ENCODE data around the gene FNDC5. TPM values are rescaled to one million over a fixed set of nuclear protein-coding genes. Genes with fewer than 3 reads are reported as not detected.

The FNDC5 gene
- polyA plus RNA-seq, 1 of the 3 experiments (the other 2 are of a cell fraction): 0.59 TPM

GRCh38 chr1:32888134-32888533, 17.4 kb upstream of the FNDC5 start:
- H3K36me3 ChIP-seq (replicated peaks in 1 of 2; ENCODE audit: control insufficient read depth in 1 of 2, insufficient read depth in 2 of 2, low read length in 1 of 2): no peaks in the 10 kb centered on the region
- H3K9ac ChIP-seq: no peak overlapping the region
- CTCF ChIA-PET: interaction anchor here (2.8 to 9.0 kb wide), 3 partner anchors 11 to 176 kb away, joined by 8 to 46 read pairs (median 37); partner anchors contain the start of gene FNDC5
- no peak overlapping the region for H2AFZ ChIP-seq (ENCODE audit: low read depth)
- no peak overlapping the region for H3K4me2 ChIP-seq
- POLR2A ChIA-PET: no interaction called here
- H3K9me2 ChIP-seq: no peaks in the 10 kb centered on the region
- H3K27me3 ChIP-seq (ENCODE audit: insufficient read depth): peaks cover 5% of the 10 kb centered on the region; the same call in 1 of the 2 replicates
- WGBS (ENCODE audit: low lambda C conversion rate): 70% methylated on average over 2 of the region's 3 CpGs
- H4K20me1 ChIP-seq (ENCODE audit: insufficient read depth): 0 out of 2 replicates have a peak, but pooled peaks cover 4% of the 10 kb centered on the region
- TF ChIP-seq RXRA (IDR thresholded peaks at IDR 0.05; ENCODE audit: borderline replicate concordance, low read depth) (no peak), TAF1 (IDR thresholded peaks at IDR 0.05; ENCODE audit: borderline replicate concordance, low read depth, low read length) (no peak), ZBTB33 (IDR thresholded peaks at IDR 0.05; ENCODE audit: borderline replicate concordance, low read depth) (no peak), PBX3 (IDR thresholded peaks at IDR 0.05) (no peak), TCF12 (IDR thresholded peaks at IDR 0.05) (no peak), CTCF (IDR thresholded peaks at IDR 0.05) (no peak), SIN3A (IDR thresholded peaks at IDR 0.05; ENCODE audit: borderline replicate concordance, low read depth, low read length) (no peak), NRF1 (IDR thresholded peaks at IDR 0.05; ENCODE audit: low read depth, low read length) (no peak), MXI1 (IDR thresholded peaks at IDR 0.05; ENCODE audit: low read depth, low read length) (no peak), NFIC (IDR thresholded peaks at IDR 0.05; ENCODE audit: borderline replicate concordance) (no peak), TEAD4 (IDR thresholded peaks at IDR 0.05; ENCODE audit: borderline replicate concordance, insufficient read depth) (no peak), FOSL2 (IDR thresholded peaks at IDR 0.05; ENCODE audit: borderline replicate concordance, low read depth) (no peak), POLR2AphosphoS5 (IDR thresholded peaks at IDR 0.05; ENCODE audit: low read depth, low read length) (no peak), USF2 (IDR thresholded peaks at IDR 0.05; ENCODE audit: borderline replicate concordance, low read depth, low read length) (no peak), MEF2A (IDR thresholded peaks at IDR 0.05; ENCODE audit: borderline replicate concordance, low read depth) (no peak), FOXM1 (IDR thresholded peaks at IDR 0.05; ENCODE audit: low read depth) (no peak), EP300 (IDR thresholded peaks at IDR 0.05; ENCODE audit: borderline replicate concordance in 1 of 2, low read depth in 1 of 2, low read length in 1 of 2) (no peak), GABPA (IDR thresholded peaks at IDR 0.05; ENCODE audit: low read depth) (no peak), YY1 (IDR thresholded peaks at IDR 0.05; ENCODE audit: low read depth) (no peak), FOXJ3 (CRISPR knock-in tag; IDR thresholded peaks at IDR 0.05) (no peak)
- H3K4me1 ChIP-seq (ENCODE audit: control insufficient read depth in 1 of 2, insufficient read depth in 2 of 2, low read depth in 1 of 2, low read length in 1 of 2): peaks cover 0 to 8% of the 10 kb centered on the region in 2 experiments; a peak in 2 of 4 replicates
- no peak overlapping the region for H3K27ac ChIP-seq (ENCODE audit: low read depth in 2 of 2, low read length in 1 of 2)
- no peak overlapping the region for H3K4me3 ChIP-seq (ENCODE audit: low read depth in 2 of 2, low read length in 1 of 2)
- peaks cover 4% of the 10 kb centered on the region for H3F3A ChIP-seq (replicated peaks; ENCODE audit: insufficient read depth)
- H3K79me2 ChIP-seq (ENCODE audit: insufficient read depth): no peaks in the 10 kb centered on the region
- H3K9me3 ChIP-seq: no peaks in the 10 kb centered on the region
- DNase-seq: no peak

All from SK-N-SH (cell line).